Fibroblast of pulmonary artery (primary cell): Measurements from ENCODE around the gene IDUA.
A peak's percentile ranks its signal among the peaks of the same experiment; 100 is the strongest.
"Not testable (repeated sequence)": the region's sequence is repeated elsewhere in the genome, so short reads cannot be mapped to it uniquely, and the experiment has no call there.

ENCODE experiments used
- DNase-seq: peaks from one replicate; pipeline ENCODE4 v3.0.0-alpha.2; 2010; ENCODE audit warnings: low read depth
- H3K4me3 ChIP-seq: replicated peaks from 2 replicates; pipeline ENCODE4 v1.5.1; 2011; ENCODE audit warnings: low read depth, mild to moderate bottlenecking, control low read depth, low read length, moderate library complexity
- TF ChIP-seq, protein P1 (sequence below): IDR thresholded peaks from 2 replicates; pipeline ENCODE4 v1.5.1; 2011; ENCODE audit warnings: mild to moderate bottlenecking, control low read depth, low read length, inconsistent platforms; ENCODE audit errors: missing control alignments

Gene IDUA

DNA sequence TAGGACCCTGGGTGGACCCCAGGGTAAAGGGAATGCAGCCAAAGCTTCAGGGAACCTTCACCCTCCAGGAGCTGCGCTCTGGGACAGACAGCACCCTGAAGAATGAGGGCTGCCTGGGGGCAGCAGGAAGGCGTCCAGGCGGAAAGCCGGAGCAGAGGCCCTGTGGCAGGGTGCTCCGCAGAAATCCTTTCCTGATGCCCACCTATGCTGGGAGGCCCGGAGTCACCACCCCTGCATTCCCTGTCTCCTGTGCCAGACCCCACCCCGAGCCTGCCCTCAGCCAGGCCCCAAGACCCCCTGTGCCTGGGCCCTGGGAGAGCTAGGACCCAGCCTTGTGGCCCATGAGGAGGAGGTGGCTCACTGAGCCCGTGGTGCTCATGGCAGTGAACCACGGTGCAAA is 12.2 kb upstream of the IDUA start:
- TF ChIP-seq, protein P1, sequence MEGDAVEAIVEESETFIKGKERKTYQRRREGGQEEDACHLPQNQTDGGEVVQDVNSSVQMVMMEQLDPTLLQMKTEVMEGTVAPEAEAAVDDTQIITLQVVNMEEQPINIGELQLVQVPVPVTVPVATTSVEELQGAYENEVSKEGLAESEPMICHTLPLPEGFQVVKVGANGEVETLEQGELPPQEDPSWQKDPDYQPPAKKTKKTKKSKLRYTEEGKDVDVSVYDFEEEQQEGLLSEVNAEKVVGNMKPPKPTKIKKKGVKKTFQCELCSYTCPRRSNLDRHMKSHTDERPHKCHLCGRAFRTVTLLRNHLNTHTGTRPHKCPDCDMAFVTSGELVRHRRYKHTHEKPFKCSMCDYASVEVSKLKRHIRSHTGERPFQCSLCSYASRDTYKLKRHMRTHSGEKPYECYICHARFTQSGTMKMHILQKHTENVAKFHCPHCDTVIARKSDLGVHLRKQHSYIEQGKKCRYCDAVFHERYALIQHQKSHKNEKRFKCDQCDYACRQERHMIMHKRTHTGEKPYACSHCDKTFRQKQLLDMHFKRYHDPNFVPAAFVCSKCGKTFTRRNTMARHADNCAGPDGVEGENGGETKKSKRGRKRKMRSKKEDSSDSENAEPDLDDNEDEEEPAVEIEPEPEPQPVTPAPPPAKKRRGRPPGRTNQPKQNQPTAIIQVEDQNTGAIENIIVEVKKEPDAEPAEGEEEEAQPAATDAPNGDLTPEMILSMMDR, result no peak
- no peak for DNase-seq
- H3K4me3 ChIP-seq, result no peak overlapping the region

DNA sequence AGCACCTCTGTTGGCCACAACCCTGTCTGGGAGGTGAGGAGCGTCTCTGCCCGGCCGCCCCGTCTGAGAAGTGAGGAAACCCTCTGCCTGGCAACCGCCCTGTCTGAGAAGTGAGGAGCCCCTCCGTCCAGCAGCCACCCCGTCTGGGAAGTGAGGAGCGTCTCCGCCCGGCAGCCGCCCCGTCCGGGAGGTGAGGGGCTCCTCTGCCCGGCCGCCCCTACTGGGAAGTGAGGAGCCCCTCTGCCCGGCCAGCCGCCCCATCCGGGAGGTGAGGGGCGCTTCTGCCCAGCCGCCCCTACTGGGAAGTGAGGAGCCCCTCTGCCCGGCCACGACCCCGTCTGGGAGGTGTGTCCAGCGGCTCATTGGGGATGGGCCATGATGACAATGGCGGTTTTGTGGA is 10.8 kb upstream of the IDUA start:
- not testable (repeated sequence) for DNase-seq, H3K4me3 ChIP-seq

DNA sequence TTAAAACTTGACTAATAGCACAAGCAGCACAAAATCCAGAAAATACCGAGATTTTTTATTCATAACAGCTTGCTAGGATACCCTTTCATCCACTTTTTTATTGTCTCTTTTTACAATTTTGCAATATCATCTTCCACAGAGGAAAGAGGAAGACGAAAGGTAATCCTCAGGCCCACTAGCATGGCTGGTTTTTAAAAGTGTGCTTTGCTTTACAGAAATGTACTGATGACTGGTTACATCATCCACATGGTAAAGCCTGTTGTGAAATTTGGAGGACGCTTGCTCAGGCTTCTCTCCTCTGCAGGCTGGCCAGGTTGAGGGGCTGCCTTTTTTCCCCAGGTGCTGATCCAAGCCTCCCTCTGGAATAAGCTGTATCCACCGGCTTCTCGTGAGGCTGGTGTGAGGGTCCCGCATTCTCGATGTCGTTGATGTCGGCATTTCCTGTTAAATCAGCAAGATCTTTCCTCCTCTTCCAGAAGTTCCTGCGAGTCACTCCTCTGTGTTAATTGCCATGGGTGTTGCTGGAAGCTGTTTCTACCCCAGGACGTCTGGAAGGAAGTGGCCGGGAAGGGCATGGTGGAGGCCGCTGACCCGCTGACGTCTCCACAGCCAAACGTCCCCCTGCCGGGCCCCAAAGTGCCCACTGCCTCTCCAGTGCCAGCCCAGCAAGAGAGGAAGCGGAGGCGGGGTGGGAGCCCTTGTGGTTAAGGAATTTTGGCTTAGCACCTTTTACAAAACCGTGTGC is 7.7 kb upstream of the IDUA start:
- DNase-seq, result peak; percentile 70
- H3K4me3 ChIP-seq, result no peak overlapping the region
- TF ChIP-seq, protein P1, result no peak

DNA sequence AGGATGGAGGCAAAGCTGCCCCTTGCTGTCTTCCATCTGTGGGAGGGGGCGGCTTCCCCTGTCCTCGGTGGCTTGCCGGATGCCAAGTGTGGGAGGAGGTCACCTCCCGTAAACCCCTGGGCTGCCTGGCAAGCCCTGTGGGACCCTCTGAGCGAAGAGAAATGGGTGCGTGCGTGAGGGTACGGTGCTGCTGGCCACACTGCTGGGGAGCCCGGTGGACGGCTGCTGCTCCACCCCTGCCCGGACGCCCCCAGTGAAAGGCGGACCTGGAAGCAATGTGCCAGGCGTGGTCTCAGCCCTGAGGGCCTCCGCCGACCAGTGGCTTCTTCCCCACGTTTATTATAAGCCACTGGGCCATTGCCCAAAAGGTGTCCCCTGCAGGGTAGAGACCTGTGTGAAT is 4.6 kb upstream of the IDUA start:
- TF ChIP-seq, protein P1, result no peak
- H3K4me3 ChIP-seq, result no peak overlapping the region
- no peak for DNase-seq

DNA sequence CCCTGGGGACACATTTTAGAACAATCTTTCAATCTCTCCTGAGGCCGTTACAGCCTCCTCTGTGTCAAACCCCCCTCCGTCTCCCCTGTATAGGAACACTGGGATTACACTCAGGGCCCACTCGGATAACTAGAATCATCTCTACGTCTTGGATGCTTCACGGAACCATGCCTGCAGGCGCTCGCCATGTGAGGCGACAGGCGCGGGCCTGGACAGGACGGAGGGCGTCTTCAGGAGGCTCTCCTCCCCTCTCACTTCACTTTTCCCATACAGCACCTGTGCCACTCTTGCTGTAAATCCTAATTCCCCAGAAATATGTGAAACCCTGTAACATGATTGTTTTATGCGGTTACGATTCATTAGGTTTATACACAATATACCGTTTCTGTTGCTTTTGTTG is 4.0 kb upstream of the IDUA start:
- DNase-seq, result no peak
- TF ChIP-seq, protein P1, result no peak
- H3K4me3 ChIP-seq, result no peak overlapping the region

DNA sequence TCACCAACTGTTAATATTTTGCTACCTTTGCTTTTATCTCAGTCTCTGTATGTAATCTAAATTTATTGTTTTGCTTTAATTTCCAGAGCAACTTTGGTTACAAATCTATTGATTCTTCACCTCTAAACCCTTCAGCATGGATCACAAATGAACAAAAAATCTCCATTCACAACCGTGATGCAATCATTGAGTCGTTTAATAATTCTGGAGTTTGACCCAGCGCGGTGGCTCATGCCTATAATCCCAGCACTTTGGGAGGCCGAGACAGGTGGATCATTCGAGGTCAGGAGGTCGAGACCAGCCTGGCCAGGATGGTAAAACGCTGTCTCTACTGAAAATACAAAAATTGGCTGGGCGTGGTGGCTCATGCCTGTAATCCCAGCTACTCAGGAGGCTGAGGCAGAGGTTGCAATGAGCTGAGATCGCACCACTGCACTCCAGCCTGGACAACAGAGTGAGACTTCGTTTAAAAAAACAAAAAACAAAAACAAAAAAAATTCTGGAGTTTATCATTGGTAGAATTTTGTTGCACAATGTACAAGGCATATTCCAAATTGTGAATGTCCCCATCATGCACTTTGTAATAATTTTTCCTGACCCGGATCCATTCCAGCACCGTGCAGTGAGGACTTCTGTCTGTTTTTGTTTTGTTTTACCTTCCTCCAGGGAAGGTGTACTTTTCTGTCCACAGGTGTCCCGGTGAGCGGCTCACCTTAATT is 2.3 kb upstream of the IDUA start:
- TF ChIP-seq, protein P1, result no peak
- no peak overlapping the region for H3K4me3 ChIP-seq

DNA sequence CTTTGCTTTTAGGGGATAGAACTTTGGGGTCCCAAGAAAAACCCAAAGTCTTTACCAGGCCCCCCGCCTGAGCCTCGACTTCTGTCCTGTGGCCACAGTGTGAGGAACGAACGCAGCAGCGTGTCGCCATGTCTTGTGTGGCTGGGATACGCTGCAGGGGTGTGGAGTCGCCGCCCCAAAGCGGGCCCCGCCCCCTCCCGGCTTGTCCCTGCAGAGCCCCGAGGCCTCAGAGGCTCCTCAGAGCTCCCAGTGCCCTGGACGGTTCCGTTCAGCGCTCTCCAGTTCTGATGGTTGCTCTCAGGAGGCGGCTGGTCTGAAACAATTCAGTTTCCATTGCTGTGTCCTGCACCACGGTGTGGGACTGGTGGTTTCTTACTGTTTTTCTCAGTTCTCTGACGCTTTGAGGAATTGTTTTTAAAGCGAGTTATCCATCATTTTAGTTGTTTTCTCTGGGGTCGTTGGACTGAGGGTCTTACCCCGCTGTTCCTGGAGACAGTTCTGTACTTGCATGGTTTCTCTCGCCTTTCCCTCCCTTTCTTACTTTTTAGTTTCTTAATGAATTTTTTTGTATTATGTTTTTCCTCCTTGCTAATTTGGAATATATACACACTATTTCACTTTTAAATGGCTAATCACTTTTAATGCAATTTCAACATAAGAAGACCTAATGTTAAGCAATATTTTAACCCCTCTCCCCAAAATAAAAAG is 1.6 kb upstream of the IDUA start:
- H3K4me3 ChIP-seq, result no peak overlapping the region
- DNase-seq, result peak; percentile 22

More for the DNA sequence above, 2.3 kb upstream of the IDUA start:
- DNase-seq, result no peak

More for the DNA sequence above, 1.6 kb upstream of the IDUA start:
- TF ChIP-seq, protein P1, result no peak
